HG03558 (cell line): ENCODE results near the gene TLR5.

Source experiments
- ATAC-seq: cut with Tn5 transposase; IDR thresholded peaks from one replicate; pipeline ENCODE4 v1.9.1; 2021; ENCODE audit warnings: moderate number of reproducible peaks; ENCODE audit not compliant: unreplicated experiment; ENCODE audit errors: extremely low read depth

Gene TLR5

DNA sequence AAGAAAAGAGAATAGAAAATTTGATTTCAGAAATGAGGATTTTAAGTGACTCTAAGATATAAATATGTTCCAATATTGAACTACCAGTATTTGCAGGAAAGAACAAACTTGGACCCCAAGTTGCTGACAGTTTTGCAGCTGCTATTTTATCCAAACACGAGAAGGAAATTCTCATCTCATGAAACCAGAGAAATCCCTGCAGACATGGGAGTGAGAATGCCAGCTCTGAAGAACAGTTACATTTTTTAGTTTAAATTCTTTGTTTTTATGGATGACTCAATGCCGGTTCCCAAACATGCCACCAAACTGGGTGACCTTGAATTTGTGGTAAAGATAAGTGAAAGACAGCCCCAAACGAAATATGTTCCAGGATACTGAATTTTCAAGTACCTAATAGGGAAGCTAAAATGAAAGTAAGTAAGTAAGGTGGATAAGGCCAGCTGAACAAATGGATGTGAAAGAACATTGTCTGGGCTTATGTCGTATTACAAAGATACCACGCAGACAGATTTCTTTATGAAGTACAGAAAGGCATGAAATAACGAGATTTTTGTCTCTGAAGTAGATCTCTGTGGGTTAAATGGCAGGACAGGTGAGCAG, 19.9 kb downstream of the TLR5 start:
- no peak for ATAC-seq

DNA sequence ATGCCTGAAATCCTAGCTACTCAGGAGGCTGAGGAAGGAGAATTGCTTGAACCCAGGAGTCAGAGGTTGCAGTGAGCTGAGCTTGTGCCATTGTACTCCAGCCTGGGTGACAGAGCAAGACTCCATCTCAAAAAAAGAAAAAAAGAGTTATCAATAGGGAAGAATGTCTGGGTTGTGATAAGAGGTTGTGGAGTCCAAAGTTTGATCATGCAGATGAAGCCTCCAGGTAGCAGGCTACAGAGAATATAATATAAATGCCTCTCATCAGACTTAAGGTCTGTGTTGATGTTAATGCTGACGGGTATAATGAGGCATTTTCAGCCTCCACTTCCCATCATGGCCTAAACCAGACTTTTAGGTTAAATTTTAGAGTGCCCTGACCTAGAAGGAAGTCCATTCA, 24.6 kb downstream of the TLR5 start:
- no peak for ATAC-seq

DNA sequence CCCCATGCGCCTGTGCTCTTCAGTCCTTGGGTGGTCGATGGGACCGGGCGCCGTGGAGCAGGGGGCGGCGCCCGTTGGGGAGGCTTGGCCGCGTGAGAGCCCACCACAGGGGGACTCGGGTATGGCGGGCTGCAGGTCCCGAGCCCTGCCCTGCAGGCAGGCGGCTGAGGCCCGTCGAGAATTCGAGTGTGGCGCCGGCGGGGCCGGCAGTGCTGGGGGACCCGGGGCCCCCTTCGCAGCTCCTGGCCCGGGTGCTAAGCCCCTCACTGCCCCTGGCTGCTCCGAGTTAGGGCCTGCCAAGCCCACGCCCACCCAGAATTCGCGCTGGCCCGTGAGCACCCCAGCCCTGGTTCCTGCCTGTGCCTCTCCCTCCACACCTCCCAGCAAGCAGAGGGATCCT, 26.1 kb downstream of the TLR5 start:
- no peak for ATAC-seq

DNA sequence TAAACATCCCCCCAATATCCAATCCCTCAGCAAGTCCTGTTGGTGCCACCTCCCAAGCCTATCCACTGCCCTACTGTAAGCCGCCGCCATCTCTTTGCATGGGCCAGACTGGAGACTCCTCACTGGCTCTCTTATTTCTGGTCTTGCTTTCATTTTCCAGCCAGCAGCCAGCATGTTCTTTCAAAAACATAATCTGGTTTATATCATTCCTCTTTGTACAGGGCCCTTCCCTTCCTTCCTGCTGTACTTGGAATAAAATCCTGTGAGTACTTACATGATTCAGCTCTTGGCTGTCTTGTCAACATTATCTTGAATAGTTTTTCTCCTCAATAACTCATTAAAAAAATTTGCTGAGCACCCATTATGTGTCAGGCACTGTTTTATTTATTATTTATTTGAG, 28.2 kb downstream of the TLR5 start:
- ATAC-seq = no peak

DNA sequence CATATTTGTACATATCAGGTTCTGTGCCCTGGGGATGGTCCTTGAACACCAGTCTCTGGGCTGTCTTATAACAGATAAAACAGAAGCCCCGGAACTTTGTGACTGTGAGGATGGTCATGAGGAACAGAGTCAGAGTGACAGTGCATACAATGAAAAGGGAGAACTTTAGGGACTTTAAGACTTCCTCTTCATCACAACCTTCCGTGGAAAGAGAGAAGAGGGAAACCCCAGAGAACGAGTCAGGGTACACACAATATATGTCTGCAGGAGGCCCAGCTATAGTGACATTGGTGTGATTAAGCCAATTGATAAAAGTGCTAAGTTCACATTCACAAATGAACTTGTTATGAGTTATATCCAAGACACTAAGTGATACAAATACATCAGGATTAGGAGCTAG, 32.1 kb downstream of the TLR5 start:
- no peak for ATAC-seq

DNA sequence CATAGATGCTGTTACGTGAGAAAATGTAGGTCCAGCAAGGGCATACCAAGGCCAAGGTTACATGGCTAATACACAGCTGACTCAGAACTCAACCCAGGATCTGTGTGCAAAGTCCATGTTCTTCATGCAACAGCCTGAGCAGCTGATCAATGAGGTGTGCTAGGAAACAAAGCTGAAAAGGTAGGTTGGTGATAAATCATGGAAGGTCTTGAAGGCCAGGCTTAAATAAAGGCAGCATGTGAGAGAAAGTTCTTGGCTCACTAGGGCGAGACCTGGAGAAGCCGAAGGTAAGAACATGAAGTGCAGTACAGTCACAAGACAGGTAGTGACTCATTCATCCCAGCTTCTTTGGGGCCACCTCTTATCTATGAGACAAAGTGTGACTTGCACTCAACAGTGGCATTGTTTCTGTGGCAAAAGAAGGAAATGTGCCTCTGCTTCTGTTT, 33.4 kb downstream of the TLR5 start:
- no peak for ATAC-seq

DNA sequence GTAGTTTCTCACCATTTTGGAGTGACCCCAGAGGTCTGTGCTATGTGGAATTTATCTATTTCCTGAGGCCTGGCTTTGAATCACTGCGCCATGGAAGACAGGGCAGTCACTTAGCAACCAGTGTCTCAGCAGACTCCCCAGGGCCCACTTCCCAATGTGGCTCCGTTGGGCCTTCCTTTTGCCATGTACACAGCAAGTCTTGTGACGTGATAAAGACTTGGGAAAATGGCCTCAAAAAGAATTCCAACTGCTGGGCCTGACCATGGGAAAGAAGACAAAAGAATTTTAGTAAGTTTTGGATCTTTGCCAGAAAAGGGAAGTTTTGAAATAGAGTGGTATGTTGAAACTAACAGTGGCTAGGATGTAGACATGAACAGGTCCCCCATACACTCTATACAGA, 36.2 kb downstream of the TLR5 start:
- ATAC-seq = no peak

DNA sequence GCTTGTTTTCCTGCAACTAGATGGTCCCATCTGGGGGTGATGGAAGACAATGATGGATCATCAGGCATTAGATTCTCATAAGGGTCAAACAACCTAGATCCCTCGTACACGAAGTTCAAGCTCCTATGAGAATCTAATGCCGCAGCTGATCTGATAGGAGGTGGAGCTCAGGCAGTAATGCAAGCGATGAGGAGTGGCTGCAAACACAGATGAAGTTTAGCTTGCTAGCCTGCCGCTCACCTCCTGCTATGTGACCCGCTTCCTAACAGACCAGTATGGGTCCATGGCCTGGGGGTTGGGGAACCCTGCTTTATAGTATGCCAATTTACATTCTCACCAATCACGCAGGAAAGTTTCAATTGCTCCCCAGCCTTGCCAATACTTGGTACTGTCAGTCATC, 37.5 kb downstream of the TLR5 start:
- no peak for ATAC-seq

DNA sequence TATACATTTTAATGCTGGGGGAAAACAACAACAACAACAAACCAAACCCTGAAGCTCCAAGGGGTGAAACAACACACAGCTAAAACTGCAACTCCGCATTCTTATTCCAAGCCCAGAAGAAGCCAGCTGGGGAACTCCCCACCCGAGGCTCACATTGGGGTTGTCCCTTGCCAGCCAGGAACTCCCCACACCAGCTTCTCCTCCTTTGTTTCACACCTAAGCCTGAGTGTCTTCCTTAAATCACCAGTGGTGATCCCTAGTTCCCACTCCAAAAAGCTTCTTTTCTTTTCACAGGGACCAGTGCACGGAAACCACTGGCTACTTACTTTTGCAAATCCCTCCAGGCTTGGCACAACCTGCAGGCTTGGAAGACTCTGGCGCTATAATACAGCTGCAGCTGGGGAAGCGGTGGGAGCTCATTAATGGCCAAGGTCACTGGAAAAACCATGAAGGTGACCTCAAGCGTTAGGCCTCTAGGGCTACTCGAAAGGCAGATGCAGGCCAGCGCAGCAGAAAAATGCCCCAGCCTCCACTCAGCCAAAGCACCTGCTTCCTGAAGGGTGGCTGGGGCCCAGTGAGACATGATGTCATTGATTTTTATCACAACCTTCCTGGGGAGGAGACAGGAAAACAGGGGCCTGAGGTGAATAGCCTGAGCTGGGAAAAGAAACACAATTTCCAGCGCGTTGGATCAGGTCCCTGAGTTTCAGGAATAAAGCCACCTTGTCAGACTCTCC, 40.1 kb downstream of the TLR5 start:
- no peak for ATAC-seq

DNA sequence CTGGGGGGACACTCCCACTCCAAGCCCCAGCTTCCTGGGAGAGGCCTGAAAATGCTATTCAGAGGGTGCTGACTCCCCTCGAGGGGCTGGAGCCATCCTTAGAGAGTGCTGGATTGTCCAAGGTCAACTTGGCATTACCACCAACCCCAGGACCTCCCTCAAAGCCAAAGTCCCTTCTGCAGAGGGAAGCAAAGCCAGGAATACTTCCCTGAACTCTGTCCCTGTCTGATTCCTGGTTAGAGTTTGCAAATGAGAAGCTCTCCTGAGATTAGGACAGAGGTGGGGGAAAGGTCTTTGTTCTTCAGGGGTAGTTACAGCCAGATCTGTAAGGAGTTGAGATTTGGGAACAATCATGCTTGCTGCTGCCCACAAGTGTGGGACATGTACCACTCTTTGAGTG, 45.3 kb downstream of the TLR5 start:
- no peak for ATAC-seq

DNA sequence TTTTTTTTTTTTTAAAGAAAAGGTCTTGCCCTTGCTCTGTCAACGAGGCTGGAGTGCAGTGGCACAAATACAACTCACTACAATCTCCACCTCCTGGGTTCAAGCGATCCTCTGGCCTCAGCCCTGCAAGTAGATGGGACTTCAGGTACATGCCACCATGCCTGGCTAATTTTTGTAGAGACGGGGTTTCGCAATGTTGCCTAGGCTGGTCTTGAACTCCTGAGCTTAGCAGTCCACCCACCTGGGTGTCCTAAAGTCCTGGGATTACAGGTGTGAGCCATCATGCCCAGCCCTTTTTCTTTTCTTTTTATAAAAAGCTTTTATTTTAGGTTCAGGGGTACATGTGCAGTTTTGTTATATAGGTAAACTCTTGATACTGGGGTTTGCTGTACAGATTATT, 47.2 kb downstream of the TLR5 start:
- ATAC-seq = no peak

DNA sequence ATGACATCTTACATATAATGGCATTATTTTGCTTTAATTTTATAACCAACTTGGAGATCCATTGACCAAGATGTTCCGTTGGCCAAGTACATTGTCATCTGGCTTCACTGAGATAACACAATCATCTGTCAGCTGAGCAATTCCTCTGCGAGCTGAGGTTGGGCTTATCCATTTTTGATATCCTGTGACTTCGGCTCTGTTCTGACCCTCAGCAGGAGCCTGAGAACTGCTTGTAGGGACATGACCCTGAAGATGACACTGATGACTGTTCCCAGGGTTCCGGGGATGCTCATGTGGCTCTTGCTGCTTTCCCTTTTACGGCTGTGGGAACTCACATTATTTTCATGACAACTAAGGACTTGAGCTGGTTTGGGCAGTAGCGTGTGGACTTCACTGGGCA, 51.2 kb downstream of the TLR5 start:
- ATAC-seq = no peak

DNA sequence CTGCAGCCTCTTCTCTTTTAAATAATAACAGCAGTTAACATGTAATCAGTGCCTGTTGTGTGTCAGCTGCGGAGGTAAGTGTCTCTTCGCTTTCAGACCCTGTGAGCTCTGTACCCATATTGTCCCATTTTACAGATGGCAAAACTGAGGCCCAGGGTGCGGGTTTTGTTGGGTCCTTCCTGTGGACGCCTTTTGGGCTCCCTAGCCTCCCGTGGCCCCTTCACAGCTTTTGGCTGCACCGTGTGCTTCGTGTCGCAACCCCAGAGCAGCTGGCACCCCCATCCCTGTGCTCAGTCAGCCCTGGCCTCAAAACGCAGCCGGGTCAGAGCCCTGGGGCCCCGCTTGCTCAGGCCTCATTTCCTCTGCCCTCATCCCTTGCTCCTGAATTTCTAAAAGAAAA, 53.8 kb downstream of the TLR5 start:
- ATAC-seq = no peak

DNA sequence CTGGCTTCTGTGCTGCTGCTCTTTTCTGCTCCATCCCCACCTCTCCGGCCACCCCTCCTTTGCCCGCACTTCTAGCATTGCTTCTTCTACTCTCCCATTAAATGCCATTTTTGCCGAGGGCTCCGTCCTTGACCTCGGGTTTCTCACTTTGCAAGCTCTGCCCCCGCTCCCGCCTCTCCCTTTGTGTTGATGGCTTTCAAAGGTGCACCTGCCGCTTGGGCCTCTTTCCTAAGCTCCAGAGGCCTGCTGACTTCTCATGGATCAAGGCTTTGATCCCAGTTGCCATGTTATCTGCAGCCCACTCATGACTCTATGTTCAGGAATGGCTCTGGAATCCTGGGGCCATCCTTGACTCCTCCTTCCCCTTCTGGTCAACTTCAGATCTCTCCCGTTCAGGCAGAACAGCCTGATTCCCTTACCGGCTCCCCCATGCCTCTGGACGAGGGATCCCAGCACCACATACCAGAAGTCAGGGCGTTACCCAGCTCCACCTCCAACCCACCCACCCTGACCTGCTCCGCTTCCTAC, 54.3 kb downstream of the TLR5 start:
- no peak for ATAC-seq

DNA sequence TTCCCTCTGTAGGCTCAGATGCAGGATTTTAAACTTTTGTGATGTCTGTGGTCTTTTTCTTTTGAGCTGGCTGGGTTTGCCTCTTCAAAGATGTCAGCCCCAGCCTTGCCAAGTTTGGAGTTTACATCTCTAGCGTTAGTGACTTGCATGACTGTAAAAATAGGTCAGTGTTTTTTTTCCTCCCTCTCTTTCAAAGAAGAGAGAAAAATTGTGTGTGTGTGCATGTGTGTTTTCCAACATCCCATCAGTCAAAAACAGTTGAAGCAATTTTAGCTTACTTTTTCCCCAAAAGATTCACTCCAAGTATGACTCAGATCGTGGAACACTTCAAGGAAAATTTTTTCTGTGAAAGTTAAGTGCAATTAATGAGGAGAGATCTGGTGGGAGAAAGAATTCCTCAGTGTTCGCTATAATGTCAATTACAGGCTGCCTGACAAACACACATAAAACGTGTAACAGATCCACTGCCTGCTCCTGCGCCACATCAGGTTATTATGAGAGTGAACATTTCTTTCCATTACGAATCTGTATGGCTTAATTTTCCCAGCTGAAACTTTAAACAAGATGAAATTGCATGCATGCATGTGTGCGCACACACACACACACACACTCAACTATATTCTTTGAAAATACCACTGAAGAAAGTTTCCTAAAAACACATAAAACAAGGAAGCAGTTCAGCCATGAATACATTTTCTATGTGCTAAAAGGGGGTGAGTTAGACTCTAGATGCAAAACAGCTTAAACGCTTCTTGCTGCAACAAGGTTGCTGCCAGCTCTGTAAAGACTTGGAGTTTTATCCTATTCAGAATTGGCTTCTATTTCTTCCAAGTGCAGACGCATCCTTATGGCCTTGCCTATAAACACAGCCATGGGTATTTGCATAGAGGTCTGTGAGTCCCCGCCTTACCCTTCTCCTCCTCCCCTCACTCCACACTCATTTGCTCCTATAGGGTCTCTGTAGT, 55.5 kb downstream of the TLR5 start:
- no peak for ATAC-seq

DNA sequence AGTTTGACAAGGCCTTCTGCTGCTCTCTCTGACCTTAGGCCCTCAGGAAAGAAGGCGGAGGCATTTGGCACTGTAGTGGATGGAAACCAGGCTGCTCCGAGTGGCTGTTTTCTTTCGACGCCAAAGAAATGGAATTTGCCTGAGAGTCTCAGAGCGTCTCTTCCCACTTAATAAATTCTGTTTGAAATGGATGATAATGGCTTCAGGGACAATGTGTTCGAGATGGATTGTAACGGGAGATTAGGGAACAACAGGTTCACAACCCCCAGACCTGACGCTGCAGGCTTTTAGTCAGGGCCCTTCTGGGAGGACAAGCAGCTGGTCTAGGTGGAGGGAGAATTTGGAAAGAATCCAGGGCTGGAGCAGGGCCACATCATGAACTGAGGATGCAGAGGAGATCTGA, 58.6 kb downstream of the TLR5 start:
- ATAC-seq = no peak

DNA sequence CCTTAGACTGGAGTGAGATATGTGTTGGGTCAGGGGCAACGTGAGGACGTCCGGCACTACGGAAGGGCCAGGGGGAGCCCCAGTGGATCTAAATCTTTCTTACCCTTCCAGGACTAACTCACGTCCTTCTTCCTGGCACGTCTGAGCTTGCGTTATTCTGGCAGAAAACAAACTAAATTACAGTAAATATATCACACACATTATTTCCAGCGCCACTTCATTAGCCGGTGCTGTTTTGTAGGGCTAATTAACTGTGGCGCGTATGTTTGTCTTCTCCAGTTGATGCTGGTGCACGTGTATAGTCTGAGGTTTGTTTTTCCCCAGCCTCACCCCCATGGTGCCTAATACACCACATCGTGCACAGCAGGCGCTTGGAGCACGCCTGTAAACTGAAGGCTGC, 59.2 kb downstream of the TLR5 start:
- no peak for ATAC-seq

DNA sequence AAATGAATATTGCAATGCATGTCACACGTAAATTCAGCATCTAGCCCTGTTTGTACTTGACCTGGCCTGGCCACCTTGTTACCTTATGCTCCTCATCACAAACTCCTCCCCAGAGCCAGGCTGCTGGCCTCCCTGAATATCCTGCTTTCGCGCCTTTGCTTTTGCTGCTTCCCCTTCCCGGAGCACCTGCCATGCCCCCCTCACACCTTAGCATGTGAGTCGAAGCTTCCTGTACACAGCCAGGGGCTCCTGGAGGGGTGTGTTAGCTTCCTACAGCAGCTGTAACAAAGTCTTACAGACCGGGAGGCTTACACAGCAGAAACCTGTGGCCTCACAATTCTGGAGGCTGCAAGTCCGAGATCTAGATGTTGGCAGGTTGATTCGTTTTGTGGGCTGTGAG, 60.1 kb downstream of the TLR5 start:
- no peak for ATAC-seq

DNA sequence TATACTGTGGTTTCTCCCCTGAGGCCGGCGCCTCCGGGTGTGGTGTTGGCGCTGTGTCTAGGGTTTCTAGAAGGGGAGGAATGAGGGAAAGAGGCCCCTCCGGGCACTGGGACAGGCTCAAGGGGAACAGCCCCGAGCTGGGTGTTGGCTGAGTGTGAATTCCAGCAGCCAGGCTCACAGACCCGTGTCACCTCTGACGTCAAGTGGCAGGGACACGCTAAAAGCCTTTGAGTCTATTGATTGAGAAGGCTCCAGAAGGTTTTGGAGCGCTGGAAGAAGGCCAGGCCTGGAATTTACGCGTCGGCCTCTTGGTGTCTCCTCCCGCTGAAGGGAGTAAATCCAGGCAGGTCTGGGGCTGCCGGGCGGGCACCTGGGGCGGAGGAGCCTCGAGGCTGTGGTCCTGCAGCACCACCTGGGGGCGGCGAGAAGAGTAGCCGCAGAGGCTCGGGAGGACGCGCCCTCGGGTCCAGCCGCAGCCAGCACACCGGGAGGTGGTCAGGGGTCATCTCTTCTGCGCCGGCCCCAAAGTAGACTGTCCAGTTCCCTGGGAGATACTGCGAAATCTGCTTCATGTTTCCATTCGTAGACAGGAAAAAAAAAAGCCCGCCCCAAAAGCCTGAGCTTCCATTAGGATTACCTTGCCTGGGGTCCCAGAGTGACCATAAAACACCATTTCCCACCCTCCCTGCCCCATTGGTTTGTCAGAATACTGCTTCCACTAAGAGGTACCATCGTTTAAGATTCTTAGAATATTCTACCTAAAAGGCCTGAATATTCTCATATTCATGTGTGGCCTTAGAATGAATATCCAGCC, 61.7 kb downstream of the TLR5 start:
- ATAC-seq = peak; percentile 77

DNA sequence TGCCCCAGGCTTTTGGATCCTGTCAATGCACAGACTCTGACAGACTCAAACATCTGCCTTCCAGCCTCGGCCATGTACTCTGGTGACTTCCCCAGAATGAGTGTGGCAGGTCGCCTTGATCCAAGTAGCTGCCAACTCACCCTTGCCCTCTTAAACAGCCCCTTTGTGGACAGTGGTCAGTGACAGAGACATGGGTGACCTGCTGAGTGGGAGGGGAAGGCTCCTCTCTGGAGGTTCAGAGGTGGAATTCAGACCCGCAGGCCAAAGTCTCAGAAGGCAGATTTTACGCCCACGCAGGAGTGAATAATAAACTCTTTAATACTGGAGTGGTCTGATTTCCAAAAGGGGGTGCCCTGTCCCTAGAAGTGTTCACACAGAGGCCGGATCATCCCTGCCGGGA, 63.5 kb downstream of the TLR5 start:
- no peak for ATAC-seq
